Trophoblast cell (in vitro differentiated cells and primary cell): ENCODE measurements around the gene TTLL1.
"Not testable (repeated sequence)": the region's sequence is repeated elsewhere in the genome, so short reads cannot be mapped to it uniquely, and the experiment has no call there.

Source experiments
- DNase-seq, 2 donors: peaks; one replicate each; pipeline ENCODE4 v3.0.0-alpha.2; 2016
- H2AFZ ChIP-seq: 2 replicates; pipeline ENCODE4 v1.6.1; 2013; ENCODE audit warnings: low read length, moderate library complexity, mild to moderate bottlenecking; ENCODE audit not compliant: insufficient read depth, poor library complexity
- H2AK5ac ChIP-seq: 2 replicates; pipeline ENCODE4 v1.6.1; 2013; ENCODE audit warnings: mild to moderate bottlenecking, low read length
- H2BK120ac ChIP-seq: 2 replicates; pipeline ENCODE4 v1.6.1; 2013; ENCODE audit warnings: low read length, mild to moderate bottlenecking, moderate library complexity; ENCODE audit not compliant: insufficient read depth, poor library complexity
- H2BK12ac ChIP-seq: 2 replicates; pipeline ENCODE4 v1.6.1; 2013; ENCODE audit warnings: mild to moderate bottlenecking, low read length, moderate library complexity
- H2BK5ac ChIP-seq: 2 replicates; pipeline ENCODE4 v1.6.1; 2013; ENCODE audit warnings: low read length, low read depth, moderate library complexity, mild to moderate bottlenecking; ENCODE audit not compliant: poor library complexity
- H3K14ac ChIP-seq: 2 replicates; pipeline ENCODE4 v1.6.1; 2013; ENCODE audit warnings: mild to moderate bottlenecking, low read length
- H3K18ac ChIP-seq: 2 replicates; pipeline ENCODE4 v1.6.1; 2013; ENCODE audit warnings: mild to moderate bottlenecking, low read length
- H3K23ac ChIP-seq: 2 replicates; pipeline ENCODE4 v1.6.1; 2013; ENCODE audit warnings: low read length
- H3K27ac ChIP-seq: 2 replicates; pipeline ENCODE4 v1.5.1; 2013; ENCODE audit warnings: low read depth, mild to moderate bottlenecking, inconsistent platforms, low read length, moderate library complexity
- H3K27me3 ChIP-seq: 2 replicates; pipeline ENCODE4 v1.6.1; 2013; ENCODE audit warnings: inconsistent platforms, mild to moderate bottlenecking, low read length, moderate library complexity; ENCODE audit not compliant: insufficient read depth
- H3K36me3 ChIP-seq, 2 experiments: 1 replicate in 1 of 2; 2 replicates in 1 of 2; pipeline ENCODE4 v1.6.1; 2013; ENCODE audit warnings: low read length in 2 of 2, mild to moderate bottlenecking in 2 of 2, moderate library complexity in 1 of 2; ENCODE audit not compliant: insufficient read depth in 2 of 2, control insufficient read depth in 1 of 2
- H3K4ac ChIP-seq: 2 replicates; pipeline ENCODE4 v1.6.1; 2013; ENCODE audit warnings: low read depth, mild to moderate bottlenecking, low read length, moderate library complexity
- H3K4me1 ChIP-seq, 2 experiments: 1 replicate in 1 of 2; 2 replicates in 1 of 2; pipeline ENCODE4 v1.6.1; 2013; ENCODE audit warnings: low read length in 2 of 2, mild to moderate bottlenecking in 2 of 2, moderate library complexity in 1 of 2; ENCODE audit not compliant: insufficient read depth in 2 of 2, control insufficient read depth in 1 of 2
- H3K4me2 ChIP-seq: 2 replicates; pipeline ENCODE4 v1.6.1; 2013; ENCODE audit warnings: inconsistent platforms, mild to moderate bottlenecking, low read length, moderate library complexity
- H3K4me3 ChIP-seq: 2 replicates; pipeline ENCODE4 v1.5.1; 2013; ENCODE audit warnings: mild to moderate bottlenecking, low read depth, low read length, inconsistent platforms
- H3K79me1 ChIP-seq: one replicate; pipeline ENCODE4 v1.6.1; 2013; ENCODE audit warnings: low read length
- H3K79me2 ChIP-seq: 2 replicates; pipeline ENCODE4 v1.6.1; 2013; ENCODE audit warnings: low read length, mild to moderate bottlenecking; ENCODE audit not compliant: control insufficient read depth, insufficient read depth, poor library complexity
- H3K9ac ChIP-seq: 2 replicates; pipeline ENCODE4 v1.6.1; 2013; ENCODE audit warnings: mild to moderate bottlenecking, low read length
- H3K9me3 ChIP-seq: 2 replicates; pipeline ENCODE4 v1.6.1; 2013; ENCODE audit warnings: low read depth, mild to moderate bottlenecking, control low read depth, inconsistent platforms, low read length; ENCODE audit not compliant: insufficient read depth
- H4K12ac ChIP-seq: 2 replicates; pipeline ENCODE4 v1.6.1; 2013; ENCODE audit warnings: low read depth, mild to moderate bottlenecking, low read length, moderate library complexity
- H4K8ac ChIP-seq: 2 replicates; pipeline ENCODE4 v1.6.1; 2013; ENCODE audit warnings: low read depth, mild to moderate bottlenecking, low read length, moderate library complexity
- H4K91ac ChIP-seq: one replicate; pipeline ENCODE4 v1.6.1; 2013; ENCODE audit warnings: low read depth, mild to moderate bottlenecking, low read length, moderate library complexity
- WGBS: extraction: QIAGEN DNeasy Blood & Tissue Kit; methylation state at CpG from one replicate; pipeline ENCODE4 v1.1.7; 2013; ENCODE audit warnings: missing lambda C conversion rate; ENCODE audit not compliant: insufficient read length, insufficient coverage; ENCODE audit errors: extremely low coverage; 5-methylcytosine and 5-hydroxymethylcytosine counted together

The TTLL1 gene

DNA sequence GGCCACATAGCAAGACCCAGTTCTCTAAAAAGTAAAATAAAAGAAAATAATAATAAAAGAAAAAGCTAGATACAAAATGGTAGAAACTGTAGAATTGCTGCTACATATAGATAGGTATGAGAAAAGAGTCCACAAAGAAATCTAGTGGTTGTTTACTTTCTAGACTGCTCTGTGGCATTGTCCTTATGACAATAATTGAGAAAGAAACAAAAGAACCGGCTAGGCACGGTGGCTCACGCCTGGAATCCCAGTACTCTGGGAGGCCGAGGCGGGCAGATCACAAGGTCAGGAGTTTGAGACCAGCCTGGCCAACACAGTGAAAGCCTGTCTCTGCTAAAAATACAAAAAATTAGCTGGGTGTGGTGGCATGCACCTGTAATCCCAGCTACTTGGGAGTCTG is 73.0 kb downstream of the TTLL1 start:
- no CpG with 5 or more reads among the region's 5 CpGs for whole genome bisulfite sequencing
- H3K18ac ChIP-seq, H3K23ac ChIP-seq: not testable (repeated sequence)

DNA sequence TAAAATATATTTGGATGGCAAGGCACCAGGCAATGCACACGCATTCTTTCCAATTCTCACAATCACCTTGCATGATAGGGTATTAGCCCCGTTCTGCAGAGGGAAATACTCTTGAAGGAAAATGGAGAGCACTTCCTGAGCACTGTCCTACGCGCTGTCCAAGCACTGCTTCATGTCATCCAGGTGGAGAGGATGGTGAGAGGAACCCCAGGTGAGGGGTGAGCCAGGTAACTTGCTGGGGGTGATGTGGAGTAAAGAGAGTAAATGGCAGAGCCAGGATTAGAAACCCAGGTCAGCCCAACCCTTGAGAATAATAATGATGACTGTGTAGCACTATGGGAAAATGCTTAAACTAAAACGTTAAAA is 73.5 kb downstream of the TTLL1 start:
- Histone ChIP-seq H3K27ac (no peak overlapping the region), H3K79me2 (peaks cover 13% of the 10 kb centered on the region), H3K79me1 (peaks cover 21% of the 10 kb centered on the region), H3K4me2 (peak overlapping the region; percentile 96), H2AK5ac (no peak overlapping the region), H3K18ac (peak overlapping the region; percentile 33), H2BK120ac (no peak overlapping the region), H2BK5ac (no peak overlapping the region), H3K9me3 (no peaks in the 10 kb centered on the region), H4K8ac (peak overlapping the region; percentile 4), H4K91ac (peak overlapping the region; percentile 42), H3K4me1 (peaks cover 18 to 20% of the 10 kb centered on the region in 2 experiments), H3K27me3 (no peaks in the 10 kb centered on the region), H3K4me3 (no peak overlapping the region), H2BK12ac (no peak overlapping the region), H3K23ac (no peak overlapping the region), H3K4ac (no peak overlapping the region), H3K14ac (no peak overlapping the region), H2AFZ (peak overlapping the region; percentile 69), H3K36me3 (no peaks in the 10 kb centered on the region), H4K12ac (no peak overlapping the region), H3K9ac (no peak overlapping the region)
- no peak for DNase-seq
- WGBS: no CpG with 5 or more reads among the region's 5 CpGs

More for the DNA sequence above, 73.0 kb downstream of the TTLL1 start:
- not testable (repeated sequence) for H3K4ac ChIP-seq, H2AFZ ChIP-seq, DNase-seq, H3K9me3 ChIP-seq, H2BK5ac ChIP-seq, H2BK12ac ChIP-seq, H3K9ac ChIP-seq, H3K36me3 ChIP-seq, H3K4me2 ChIP-seq, H3K4me3 ChIP-seq, H2BK120ac ChIP-seq, H3K27me3 ChIP-seq, H3K14ac ChIP-seq, H4K8ac ChIP-seq, H2AK5ac ChIP-seq, H3K27ac ChIP-seq, H4K91ac ChIP-seq, H4K12ac ChIP-seq
- Histone ChIP-seq H3K4me1 (peaks cover 18 to 20% of the 10 kb centered on the region in 2 experiments), H3K79me2 (peaks cover 13% of the 10 kb centered on the region), H3K79me1 (peaks cover 21% of the 10 kb centered on the region)

DNA sequence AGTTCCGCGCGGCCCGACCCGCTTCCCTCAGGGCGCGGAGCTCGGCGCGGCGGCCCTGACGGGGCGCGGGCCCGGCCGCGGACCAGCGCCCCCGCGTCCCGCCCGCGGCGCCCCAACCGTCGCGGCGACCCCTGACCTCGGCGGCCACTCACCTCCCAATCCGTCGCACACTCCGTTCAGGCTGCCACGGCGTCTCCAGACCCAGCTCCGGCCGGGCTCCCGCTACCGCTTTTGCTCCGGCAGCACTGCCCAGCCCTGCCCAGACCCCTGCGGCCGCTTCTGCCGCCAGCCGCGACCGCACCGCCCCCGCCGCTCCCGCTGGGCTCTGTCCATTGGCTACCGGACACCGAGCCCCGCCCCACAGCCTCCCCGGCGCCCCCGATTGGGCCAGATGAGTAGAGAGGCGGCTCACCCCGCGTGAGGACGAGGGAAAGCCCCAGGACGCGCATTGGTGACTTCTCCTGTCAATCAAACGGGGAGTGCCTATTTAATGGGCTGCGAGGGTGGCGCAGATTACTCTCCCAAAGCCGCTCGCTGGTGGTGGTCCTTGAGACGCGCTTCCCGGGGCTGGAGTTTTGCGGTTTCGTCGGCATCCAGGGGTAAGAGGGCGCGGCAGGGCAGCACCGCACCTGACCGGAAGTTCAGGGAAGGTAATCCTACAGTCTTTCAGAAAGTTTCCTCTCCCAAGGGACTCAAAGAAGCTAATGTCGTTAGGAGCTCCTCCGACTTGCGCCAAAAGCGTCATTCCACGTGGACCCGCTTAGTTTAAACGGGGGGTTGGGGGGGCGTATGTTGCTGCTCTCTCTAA is 74.1 kb downstream of the TTLL1 start, which contains the start of gene PACSIN2:
PACSIN2 (minus strand) TSS at position 281 of the 808 bp plus-strand sequence. CDS start 103,069 bp downstream, outside the sequence.
- Histone ChIP-seq H3K14ac (peak within 1 kb of the TSS; percentile 91), H3K27me3 (no peaks in the 10 kb centered on the region), H3K4me2 (peak within 1 kb of the TSS; percentile 96), H3K27ac (peak within 1 kb of the TSS; percentile 90), H2AK5ac (peak within 1 kb of the TSS; percentile 15), H2AFZ (peak within 1 kb of the TSS; percentile 69), H2BK12ac (peak within 1 kb of the TSS; percentile 32), H2BK5ac (peak within 1 kb of the TSS; percentile 87), H4K8ac (peak within 1 kb of the TSS; percentile 72), H3K79me2 (peaks cover 14% of the 10 kb centered on the region), H4K91ac (peak within 1 kb of the TSS; percentile 85), H3K79me1 (peaks cover 23% of the 10 kb centered on the region), H3K4ac (peak within 1 kb of the TSS; percentile 89), H3K9ac (peak within 1 kb of the TSS; percentile 70), H3K4me3 (peak within 1 kb of the TSS; percentile 88), H3K18ac (peak within 1 kb of the TSS; percentile 96), H3K9me3 (no peaks in the 10 kb centered on the region), H3K36me3 (no peaks in the 10 kb centered on the region), H2BK120ac (peak within 1 kb of the TSS; percentile 68), H4K12ac (peak within 1 kb of the TSS; percentile 55), H3K4me1 (peaks cover 20 to 23% of the 10 kb centered on the region in 2 experiments), H3K23ac (no peak within 1 kb of the TSS)
- WGBS: no CpG with 5 or more reads among the region's 85 CpGs
- peak; percentile 98 to 100 for DNase-seq

DNA sequence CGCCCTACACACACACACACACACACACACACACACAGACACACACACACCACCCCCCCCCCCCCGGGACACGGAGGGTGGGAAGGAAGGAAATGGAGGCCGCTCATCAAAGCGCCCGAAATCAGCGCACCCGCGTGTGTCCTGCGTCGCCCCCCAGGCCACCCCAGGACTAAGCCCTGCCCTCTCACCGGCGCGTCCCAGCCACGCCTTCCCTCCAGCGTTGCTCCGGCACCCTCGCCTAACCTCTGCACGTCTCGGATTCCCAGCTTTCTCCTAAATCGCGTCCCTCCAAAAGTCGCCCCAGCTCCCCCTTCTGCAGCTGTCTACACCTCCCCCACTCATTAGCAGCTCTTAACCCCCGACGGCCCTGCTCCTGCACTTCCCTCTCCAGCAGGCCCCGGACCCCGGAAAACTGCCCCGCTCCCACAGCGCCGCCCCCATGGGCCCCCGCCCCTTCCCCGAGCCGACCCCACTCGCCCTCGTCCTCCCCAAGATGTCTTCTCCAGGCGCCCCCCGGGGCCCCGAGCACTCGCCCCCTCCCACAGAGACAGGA is 74.8 kb downstream of the TTLL1 start:
- WGBS: no CpG with 5 or more reads among the region's 39 CpGs
- Histone ChIP-seq H3K23ac (no peak overlapping the region), H3K9ac (peak overlapping the region; percentile 67), H3K9me3 (no peaks in the 10 kb centered on the region), H3K27ac (peak overlapping the region; percentile 90), H4K12ac (peak overlapping the region; percentile 39), H3K14ac (peak overlapping the region; percentile 91), H2BK5ac (peak overlapping the region; percentile 87), H3K4me1 (peaks cover 20 to 27% of the 10 kb centered on the region in 2 experiments), H2BK120ac (peak overlapping the region; percentile 68), H2AK5ac (peak overlapping the region; percentile 15), H2BK12ac (peak overlapping the region; percentile 32), H3K4ac (peak overlapping the region; percentile 89), H4K91ac (peak overlapping the region; percentile 85), H3K36me3 (no peaks in the 10 kb centered on the region), H3K27me3 (no peaks in the 10 kb centered on the region), H2AFZ (peak overlapping the region; percentile 69), H3K4me3 (peak overlapping the region; percentile 88), H3K79me1 (peaks cover 26% of the 10 kb centered on the region), H3K79me2 (peaks cover 18% of the 10 kb centered on the region), H3K18ac (peak overlapping the region; percentile 96), H4K8ac (peak overlapping the region; percentile 70), H3K4me2 (peak overlapping the region; percentile 75)
- peak; percentile 28 to 49 for DNase-seq
